ENCODE results near the gene HADH. TPM values are rescaled to one million over a fixed set of nuclear protein-coding genes. Genes with fewer than 3 reads are reported as not detected.

HADH gene
- total RNA-seq, 1 experiment from 2014 or later = 39.8 TPM

DNA sequence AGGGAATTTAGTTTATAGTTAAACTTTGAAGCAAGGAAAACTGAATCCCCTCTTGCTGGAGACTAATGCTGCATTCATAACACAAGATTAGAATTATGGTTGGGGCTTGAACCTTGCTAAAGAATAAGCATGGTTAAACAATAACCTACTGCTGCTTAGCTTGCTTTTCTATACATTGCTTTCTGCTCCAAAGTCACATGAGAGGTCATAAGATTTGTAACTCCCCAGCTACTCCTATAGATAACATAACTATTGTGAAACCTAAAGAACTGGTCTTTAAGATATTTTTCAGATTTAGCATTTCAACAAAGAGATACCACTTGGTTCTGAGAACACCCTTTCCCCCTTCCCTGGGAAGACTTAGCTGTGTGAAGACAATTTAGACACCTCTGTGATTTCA, 17.1 kb upstream of the HADH start:
- peaks cover 3% of the 10 kb centered on the region for H3K9me3 Mint-ChIP-seq

More for the DNA sequence above, 17.1 kb upstream of the HADH start:
- CTCF ChIA-PET = no interaction called here
- DNase-seq (ENCODE audit: low spot score) (no peak), ATAC-seq (no peak)
- H3K36me3 Mint-ChIP-seq = no peaks in the 10 kb centered on the region
- H3K4me1 Mint-ChIP-seq = no peaks in the 10 kb centered on the region
- POLR2A ChIA-PET = no interaction called here
- no peak for TF ChIP-seq IRF2 (CRISPR knock-in tag; IDR thresholded peaks at IDR 0.05; ENCODE audit: borderline replicate concordance, low read depth)
- TF ChIP-seq FOXP1 (CRISPR knock-in tag; IDR thresholded peaks at IDR 0.05; ENCODE audit: borderline replicate concordance) = no peak
- TF ChIP-seq, protein P1, sequence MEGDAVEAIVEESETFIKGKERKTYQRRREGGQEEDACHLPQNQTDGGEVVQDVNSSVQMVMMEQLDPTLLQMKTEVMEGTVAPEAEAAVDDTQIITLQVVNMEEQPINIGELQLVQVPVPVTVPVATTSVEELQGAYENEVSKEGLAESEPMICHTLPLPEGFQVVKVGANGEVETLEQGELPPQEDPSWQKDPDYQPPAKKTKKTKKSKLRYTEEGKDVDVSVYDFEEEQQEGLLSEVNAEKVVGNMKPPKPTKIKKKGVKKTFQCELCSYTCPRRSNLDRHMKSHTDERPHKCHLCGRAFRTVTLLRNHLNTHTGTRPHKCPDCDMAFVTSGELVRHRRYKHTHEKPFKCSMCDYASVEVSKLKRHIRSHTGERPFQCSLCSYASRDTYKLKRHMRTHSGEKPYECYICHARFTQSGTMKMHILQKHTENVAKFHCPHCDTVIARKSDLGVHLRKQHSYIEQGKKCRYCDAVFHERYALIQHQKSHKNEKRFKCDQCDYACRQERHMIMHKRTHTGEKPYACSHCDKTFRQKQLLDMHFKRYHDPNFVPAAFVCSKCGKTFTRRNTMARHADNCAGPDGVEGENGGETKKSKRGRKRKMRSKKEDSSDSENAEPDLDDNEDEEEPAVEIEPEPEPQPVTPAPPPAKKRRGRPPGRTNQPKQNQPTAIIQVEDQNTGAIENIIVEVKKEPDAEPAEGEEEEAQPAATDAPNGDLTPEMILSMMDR (IDR thresholded peaks at IDR 0.05) = no peak
- no peak for TF ChIP-seq NR1H2 (CRISPR knock-in tag; IDR thresholded peaks at IDR 0.05)
- TF ChIP-seq, protein P2, sequence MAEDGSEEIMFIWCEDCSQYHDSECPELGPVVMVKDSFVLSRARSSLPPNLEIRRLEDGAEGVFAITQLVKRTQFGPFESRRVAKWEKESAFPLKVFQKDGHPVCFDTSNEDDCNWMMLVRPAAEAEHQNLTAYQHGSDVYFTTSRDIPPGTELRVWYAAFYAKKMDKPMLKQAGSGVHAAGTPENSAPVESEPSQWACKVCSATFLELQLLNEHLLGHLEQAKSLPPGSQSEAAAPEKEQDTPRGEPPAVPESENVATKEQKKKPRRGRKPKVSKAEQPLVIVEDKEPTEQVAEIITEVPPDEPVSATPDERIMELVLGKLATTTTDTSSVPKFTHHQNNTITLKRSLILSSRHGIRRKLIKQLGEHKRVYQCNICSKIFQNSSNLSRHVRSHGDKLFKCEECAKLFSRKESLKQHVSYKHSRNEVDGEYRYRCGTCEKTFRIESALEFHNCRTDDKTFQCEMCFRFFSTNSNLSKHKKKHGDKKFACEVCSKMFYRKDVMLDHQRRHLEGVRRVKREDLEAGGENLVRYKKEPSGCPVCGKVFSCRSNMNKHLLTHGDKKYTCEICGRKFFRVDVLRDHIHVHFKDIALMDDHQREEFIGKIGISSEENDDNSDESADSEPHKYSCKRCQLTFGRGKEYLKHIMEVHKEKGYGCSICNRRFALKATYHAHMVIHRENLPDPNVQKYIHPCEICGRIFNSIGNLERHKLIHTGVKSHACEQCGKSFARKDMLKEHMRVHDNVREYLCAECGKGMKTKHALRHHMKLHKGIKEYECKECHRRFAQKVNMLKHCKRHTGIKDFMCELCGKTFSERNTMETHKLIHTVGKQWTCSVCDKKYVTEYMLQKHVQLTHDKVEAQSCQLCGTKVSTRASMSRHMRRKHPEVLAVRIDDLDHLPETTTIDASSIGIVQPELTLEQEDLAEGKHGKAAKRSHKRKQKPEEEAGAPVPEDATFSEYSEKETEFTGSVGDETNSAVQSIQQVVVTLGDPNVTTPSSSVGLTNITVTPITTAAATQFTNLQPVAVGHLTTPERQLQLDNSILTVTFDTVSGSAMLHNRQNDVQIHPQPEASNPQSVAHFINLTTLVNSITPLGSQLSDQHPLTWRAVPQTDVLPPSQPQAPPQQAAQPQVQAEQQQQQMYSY (CRISPR knock-in tag; IDR thresholded peaks at IDR 0.05) = no peak
- TF ChIP-seq JUN (CRISPR knock-in tag; IDR thresholded peaks at IDR 0.05) = no peak
- no peak for TF ChIP-seq ZNF396 (CRISPR knock-in tag; IDR thresholded peaks at IDR 0.05; ENCODE audit: borderline replicate concordance)
- TF ChIP-seq, protein P3, sequence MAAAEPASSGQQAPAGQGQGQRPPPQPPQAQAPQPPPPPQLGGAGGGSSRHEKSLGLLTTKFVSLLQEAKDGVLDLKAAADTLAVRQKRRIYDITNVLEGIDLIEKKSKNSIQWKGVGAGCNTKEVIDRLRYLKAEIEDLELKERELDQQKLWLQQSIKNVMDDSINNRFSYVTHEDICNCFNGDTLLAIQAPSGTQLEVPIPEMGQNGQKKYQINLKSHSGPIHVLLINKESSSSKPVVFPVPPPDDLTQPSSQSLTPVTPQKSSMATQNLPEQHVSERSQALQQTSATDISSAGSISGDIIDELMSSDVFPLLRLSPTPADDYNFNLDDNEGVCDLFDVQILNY (CRISPR knock-in tag; IDR thresholded peaks at IDR 0.05) = no peak
- no peak for TF ChIP-seq ZNF219 (CRISPR knock-in tag; IDR thresholded peaks at IDR 0.05; ENCODE audit: borderline replicate concordance)
- TF ChIP-seq, protein P4, sequence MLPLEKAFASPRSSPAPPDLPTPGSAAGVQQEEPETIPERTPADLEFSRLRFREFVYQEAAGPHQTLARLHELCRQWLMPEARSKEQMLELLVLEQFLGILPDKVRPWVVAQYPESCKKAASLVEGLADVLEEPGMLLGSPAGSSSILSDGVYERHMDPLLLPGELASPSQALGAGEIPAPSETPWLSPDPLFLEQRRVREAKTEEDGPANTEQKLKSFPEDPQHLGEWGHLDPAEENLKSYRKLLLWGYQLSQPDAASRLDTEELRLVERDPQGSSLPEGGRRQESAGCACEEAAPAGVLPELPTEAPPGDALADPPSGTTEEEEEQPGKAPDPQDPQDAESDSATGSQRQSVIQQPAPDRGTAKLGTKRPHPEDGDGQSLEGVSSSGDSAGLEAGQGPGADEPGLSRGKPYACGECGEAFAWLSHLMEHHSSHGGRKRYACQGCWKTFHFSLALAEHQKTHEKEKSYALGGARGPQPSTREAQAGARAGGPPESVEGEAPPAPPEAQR (CRISPR knock-in tag; IDR thresholded peaks at IDR 0.05) = no peak
- TF ChIP-seq TEAD4 (CRISPR knock-in tag; IDR thresholded peaks at IDR 0.05) = no peak
- no peak for TF ChIP-seq FOXK1 (CRISPR knock-in tag; IDR thresholded peaks at IDR 0.05)
- TF ChIP-seq, protein P5, sequence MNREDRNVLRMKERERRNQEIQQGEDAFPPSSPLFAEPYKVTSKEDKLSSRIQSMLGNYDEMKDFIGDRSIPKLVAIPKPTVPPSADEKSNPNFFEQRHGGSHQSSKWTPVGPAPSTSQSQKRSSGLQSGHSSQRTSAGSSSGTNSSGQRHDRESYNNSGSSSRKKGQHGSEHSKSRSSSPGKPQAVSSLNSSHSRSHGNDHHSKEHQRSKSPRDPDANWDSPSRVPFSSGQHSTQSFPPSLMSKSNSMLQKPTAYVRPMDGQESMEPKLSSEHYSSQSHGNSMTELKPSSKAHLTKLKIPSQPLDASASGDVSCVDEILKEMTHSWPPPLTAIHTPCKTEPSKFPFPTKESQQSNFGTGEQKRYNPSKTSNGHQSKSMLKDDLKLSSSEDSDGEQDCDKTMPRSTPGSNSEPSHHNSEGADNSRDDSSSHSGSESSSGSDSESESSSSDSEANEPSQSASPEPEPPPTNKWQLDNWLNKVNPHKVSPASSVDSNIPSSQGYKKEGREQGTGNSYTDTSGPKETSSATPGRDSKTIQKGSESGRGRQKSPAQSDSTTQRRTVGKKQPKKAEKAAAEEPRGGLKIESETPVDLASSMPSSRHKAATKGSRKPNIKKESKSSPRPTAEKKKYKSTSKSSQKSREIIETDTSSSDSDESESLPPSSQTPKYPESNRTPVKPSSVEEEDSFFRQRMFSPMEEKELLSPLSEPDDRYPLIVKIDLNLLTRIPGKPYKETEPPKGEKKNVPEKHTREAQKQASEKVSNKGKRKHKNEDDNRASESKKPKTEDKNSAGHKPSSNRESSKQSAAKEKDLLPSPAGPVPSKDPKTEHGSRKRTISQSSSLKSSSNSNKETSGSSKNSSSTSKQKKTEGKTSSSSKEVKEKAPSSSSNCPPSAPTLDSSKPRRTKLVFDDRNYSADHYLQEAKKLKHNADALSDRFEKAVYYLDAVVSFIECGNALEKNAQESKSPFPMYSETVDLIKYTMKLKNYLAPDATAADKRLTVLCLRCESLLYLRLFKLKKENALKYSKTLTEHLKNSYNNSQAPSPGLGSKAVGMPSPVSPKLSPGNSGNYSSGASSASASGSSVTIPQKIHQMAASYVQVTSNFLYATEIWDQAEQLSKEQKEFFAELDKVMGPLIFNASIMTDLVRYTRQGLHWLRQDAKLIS (CRISPR knock-in tag; IDR thresholded peaks at IDR 0.05; ENCODE audit: borderline replicate concordance) = no peak
- TF ChIP-seq ESRRA (CRISPR knock-in tag; IDR thresholded peaks at IDR 0.05; ENCODE audit: borderline replicate concordance) = no peak
- TF ChIP-seq CREM (CRISPR knock-in tag; IDR thresholded peaks at IDR 0.05) = no peak
- TF ChIP-seq MXD4 (CRISPR knock-in tag; IDR thresholded peaks at IDR 0.05; ENCODE audit: borderline replicate concordance) = no peak
- TF ChIP-seq ZNF671 (CRISPR knock-in tag; IDR thresholded peaks at IDR 0.05) = no peak
- no peak for TF ChIP-seq EMX1 (CRISPR knock-in tag; IDR thresholded peaks at IDR 0.05)
- no peak for TF ChIP-seq GTF2I (CRISPR knock-in tag; conservative IDR thresholded peaks at IDR 0.05)
- no peaks in the 10 kb centered on the region; the same call in 1 of the 2 replicates for H3K27me3 Mint-ChIP-seq (ENCODE audit: low read depth)
- no peak overlapping the region for H3K4me3 Mint-ChIP-seq
- no peak overlapping the region for H3K27ac Mint-ChIP-seq
